D721Med (cell line): ENCODE results near the gene GART.
A peak's percentile ranks its signal among the peaks of the same experiment; 100 is the strongest.

Experiments used
- DNase-seq: peaks from one replicate; pipeline ENCODE4 v3.0.0; 2011; ENCODE audit warnings: low spot score; ENCODE audit not compliant: insufficient read length
- FAIRE-seq: peaks from 2 replicates; lab custom pipeline; 2011; peaks lifted over from hg19 to GRCh38; lab: Jason Lieb, UNC
- TF ChIP-seq, protein P1 (sequence below): IDR thresholded peaks from 2 replicates; pipeline ENCODE4 v1.5.1; 2012; ENCODE audit warnings: mild to moderate bottlenecking, control low read depth; ENCODE audit not compliant: insufficient read depth; ENCODE audit errors: missing control alignments

Gene GART

DNA sequence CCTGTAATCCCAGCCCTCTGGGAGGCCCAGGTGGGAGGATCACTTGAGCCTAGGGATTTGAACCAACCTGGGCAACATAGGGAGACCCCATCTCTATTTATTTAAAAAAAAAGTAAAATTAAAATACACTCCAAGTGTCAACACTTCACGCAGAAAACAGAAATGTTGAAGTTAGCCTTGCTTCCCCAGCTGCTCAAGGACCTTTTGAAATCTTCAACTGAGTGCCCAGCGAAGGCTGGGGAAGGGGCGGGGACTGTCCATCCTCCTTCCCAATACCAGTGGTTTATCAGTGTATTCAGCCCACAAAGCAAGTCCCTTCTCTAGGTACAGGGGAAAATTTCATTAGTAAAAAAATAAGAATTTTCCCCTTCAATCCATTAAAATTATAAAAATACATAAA, 48.2 kb downstream of the GART start:
- DNase-seq (no peak), FAIRE-seq (no peak)
- TF ChIP-seq, protein P1, sequence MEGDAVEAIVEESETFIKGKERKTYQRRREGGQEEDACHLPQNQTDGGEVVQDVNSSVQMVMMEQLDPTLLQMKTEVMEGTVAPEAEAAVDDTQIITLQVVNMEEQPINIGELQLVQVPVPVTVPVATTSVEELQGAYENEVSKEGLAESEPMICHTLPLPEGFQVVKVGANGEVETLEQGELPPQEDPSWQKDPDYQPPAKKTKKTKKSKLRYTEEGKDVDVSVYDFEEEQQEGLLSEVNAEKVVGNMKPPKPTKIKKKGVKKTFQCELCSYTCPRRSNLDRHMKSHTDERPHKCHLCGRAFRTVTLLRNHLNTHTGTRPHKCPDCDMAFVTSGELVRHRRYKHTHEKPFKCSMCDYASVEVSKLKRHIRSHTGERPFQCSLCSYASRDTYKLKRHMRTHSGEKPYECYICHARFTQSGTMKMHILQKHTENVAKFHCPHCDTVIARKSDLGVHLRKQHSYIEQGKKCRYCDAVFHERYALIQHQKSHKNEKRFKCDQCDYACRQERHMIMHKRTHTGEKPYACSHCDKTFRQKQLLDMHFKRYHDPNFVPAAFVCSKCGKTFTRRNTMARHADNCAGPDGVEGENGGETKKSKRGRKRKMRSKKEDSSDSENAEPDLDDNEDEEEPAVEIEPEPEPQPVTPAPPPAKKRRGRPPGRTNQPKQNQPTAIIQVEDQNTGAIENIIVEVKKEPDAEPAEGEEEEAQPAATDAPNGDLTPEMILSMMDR, result no peak

DNA sequence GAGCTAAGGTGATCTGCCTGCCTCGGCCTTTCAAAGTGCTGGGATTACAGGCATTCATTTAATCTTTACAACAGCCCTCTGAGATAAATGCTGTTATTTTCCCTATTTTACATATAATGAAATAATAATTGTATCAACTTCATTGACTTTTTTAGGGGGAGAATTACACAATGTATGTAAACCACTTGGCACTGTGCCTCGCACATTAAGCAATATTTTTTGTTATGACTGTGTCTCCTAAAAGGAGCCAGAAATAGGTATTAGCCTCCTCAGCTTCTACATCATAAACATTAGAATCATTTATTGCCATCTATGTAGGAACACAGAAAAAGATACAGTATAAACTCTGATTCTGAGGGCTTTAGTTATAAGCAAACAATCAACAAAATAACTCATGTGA, 49.3 kb downstream of the GART start:
- FAIRE-seq (no peak), DNase-seq (no peak)

DNA sequence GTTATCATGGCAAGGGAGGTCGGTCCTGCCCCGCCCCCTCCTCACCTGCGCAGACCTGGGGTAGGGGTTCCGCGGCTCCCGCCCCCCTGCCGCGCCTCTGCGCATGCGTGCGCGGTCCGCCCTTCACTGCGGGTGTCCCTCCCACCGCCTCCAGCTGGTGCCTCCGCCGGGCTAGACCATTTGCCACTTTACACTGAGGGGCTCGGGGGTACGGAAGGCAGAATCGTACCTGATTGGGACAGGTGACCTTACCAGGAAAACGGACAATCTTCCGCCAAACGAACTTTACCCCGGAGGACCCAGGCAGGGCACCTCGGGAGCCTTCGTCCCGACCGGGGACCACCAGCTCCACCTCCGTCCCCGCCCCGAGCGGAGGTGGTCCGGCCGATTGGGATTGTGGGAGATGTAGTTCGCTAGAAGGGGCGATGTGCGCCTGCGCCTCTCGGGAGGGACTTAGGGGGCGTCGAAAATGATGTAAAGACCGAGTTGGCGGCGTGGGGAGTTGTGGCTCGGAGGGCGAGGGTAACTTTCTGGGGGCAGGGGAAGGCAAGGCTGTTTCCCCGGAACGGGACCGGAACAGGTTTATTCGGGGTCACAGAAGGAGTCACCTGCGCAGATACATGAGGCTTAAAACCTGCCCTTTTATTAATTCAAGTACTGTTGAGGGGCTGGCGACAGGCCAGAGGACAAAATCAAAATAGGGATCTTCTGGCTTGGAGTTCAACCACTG, 50.4 kb downstream of the GART start, which contains the start of gene DNAJC28:
Gene DNAJC28 (minus strand): TSS at position 344 of the 730 bp plus-strand sequence. CDS start 2,323 bp downstream, outside the sequence.
- TF ChIP-seq, protein P1, result no peak
- no peak for FAIRE-seq
- DNase-seq, result peak; percentile 84

More for the DNA sequence above, 49.3 kb downstream of the GART start:
- TF ChIP-seq, protein P1, result no peak

DNA sequence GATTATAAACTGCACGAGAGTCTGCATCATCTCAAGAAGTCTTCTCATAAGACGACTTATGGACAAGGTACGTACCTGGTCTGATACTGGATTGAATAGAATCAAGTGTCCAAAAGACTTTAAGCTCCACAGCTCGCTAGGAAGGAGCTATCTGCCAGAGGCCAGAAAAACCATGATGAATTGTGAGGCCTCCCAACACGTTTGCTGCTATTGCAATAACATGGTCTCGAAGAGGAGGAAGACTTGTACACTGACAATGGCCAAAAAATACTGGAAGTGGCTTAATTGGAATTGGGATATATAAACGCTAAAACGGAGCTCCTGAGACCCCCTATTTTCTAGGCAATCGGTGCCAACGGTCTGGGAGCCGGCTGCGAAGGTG, 50.9 kb downstream of the GART start:
- DNase-seq (no peak), FAIRE-seq (no peak)
- TF ChIP-seq, protein P1, result no peak

DNA sequence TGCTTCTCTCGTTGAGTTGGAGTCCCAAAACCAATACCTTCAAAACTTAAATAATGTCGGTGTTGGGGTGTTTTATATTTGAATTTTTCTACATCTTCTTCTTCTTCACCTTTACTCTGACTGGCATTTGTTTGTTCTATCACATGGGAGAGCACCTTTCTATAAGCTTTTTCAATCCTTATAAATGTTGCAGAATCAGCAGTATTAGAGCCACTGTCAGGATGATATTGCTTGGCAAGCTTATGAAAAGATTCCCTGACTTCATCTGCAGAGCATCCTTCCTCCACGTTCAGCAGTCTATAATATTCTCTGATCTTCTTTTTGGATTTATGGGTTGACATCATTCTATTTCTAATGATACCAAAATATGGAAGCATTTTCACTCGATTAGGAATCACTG, 53.0 kb downstream of the GART start:
- DNase-seq, result no peak
- FAIRE-seq, result no peak
- TF ChIP-seq, protein P1, result no peak

DNA sequence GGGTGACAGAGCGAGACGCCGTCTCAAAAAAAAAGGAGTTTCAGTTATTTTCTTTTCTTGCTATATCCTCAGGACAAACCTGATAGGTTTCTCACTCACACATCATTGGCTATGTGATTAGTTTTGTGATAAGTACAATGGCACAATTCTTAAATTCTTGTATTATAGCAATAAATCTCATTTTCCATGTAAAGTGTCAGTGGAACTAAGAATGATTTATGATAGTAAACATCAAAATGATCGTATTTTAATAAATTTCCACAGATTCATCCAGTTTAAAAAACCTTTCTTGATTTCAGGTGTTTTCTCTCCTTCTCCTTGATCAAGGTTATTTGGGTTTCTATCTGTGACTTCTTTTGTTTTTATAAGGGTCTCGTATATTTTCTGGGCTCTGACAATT, 53.9 kb downstream of the GART start:
- DNase-seq (no peak), FAIRE-seq (no peak)
- TF ChIP-seq, protein P1, result no peak

DNA sequence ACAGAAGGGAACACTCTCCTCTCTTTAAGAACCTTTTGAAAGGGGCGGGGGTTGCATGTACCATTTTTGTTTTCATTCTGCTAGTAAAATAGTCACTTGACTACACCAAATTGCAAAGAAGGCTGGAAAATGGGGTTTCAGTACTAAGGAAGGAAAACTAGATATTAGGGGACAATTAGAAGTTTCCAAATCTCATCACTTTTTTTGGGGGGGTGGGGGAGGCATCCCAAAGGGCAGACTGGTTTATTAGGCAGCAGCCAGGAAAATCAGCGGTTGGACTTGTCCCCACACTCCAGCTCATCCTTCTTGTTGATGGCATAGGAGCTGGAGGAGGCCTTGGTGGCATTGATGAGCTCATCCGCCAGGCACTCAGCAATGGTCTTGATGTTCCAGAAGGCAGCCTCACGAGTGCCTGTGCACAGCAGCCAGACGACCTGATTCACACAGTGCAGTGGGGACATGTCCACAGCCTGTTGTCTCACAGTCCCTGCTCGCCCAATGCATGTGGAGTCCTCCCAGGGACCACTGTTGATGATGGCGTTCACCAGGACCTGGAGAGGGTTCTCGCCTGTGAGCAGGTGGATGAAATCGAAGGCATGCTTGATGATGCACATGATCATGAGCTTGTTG, 60.5 kb downstream of the GART start:
- TF ChIP-seq, protein P1, result no peak
- FAIRE-seq (no peak), DNase-seq (no peak)
